Loucy (cell line): ENCODE measurements around the gene COPS3.

Experiments
- H2AFZ ChIP-seq: fragments of 200-600 bp; sonication (generic); 2 replicates; pipeline ENCODE4 v1.6.0; 2016; ENCODE audit warnings: antibody characterized with exemption, mild to moderate bottlenecking, low read length, moderate library complexity
- H3F3A ChIP-seq: fragments of 200-600 bp; 2 replicates; pipeline ENCODE4 v1.6.0; 2016; ENCODE audit warnings: antibody characterized with exemption, low read depth, mild to moderate bottlenecking
- H3K27me3 ChIP-seq: fragments of 200-600 bp; sonication (generic); 2 replicates; pipeline ENCODE4 v1.6.1; 2014; ENCODE audit warnings: low read length, mild to moderate bottlenecking; ENCODE audit not compliant: insufficient read depth, poor library complexity, severe bottlenecking
- H3K36me3 ChIP-seq: fragments of 200-600 bp; sonication (generic); 2 replicates; pipeline ENCODE4 v1.6.1; 2016; ENCODE audit warnings: low read length; ENCODE audit not compliant: insufficient read depth
- H3K4me1 ChIP-seq: fragments of 200-600 bp; sonication (generic); 2 replicates; pipeline ENCODE4 v1.5.1; 2014; ENCODE audit warnings: low read length, mild to moderate bottlenecking; ENCODE audit not compliant: insufficient read depth, poor library complexity, severe bottlenecking
- H3K4me2 ChIP-seq: fragments of 200-600 bp; sonication (generic); 2 replicates; pipeline ENCODE4 v1.6.0; 2014; ENCODE audit warnings: antibody characterized with exemption, low read length, low read depth, mild to moderate bottlenecking; ENCODE audit not compliant: poor library complexity, severe bottlenecking
- H3K4me3 ChIP-seq: fragments of 200-600 bp; sonication (generic); 2 replicates; pipeline ENCODE4 v1.5.1; 2014; ENCODE audit warnings: low read length, mild to moderate bottlenecking, mixed read lengths; ENCODE audit not compliant: poor library complexity, severe bottlenecking
- H3K79me2 ChIP-seq: fragments of 200-600 bp; sonication (generic); 2 replicates; pipeline ENCODE4 v1.6.1; 2014; ENCODE audit warnings: low read length; ENCODE audit not compliant: insufficient read depth
- H3K9ac ChIP-seq: fragments of 200-600 bp; sonication (generic); 2 replicates; pipeline ENCODE4 v1.6.0; 2014; ENCODE audit warnings: mild to moderate bottlenecking, low read depth, low read length, moderate library complexity; ENCODE audit not compliant: poor library complexity, severe bottlenecking
- H3K9me2 ChIP-seq: fragments of 200-600 bp; sonication (generic); replicated peaks from 2 replicates; pipeline ENCODE4 v1.6.1; 2016; ENCODE audit warnings: low read depth, low read length, mixed read lengths
- H3K9me3 ChIP-seq: fragments of 200-600 bp; sonication (generic); 2 replicates; pipeline ENCODE4 v1.6.1; 2014; ENCODE audit warnings: mild to moderate bottlenecking, antibody characterized with exemption, low read length, low read depth; ENCODE audit not compliant: insufficient read depth
- H4K20me1 ChIP-seq: fragments of 200-600 bp; sonication (generic); 2 replicates; pipeline ENCODE4 v1.6.0; 2014; ENCODE audit warnings: antibody characterized with exemption, low read length, mild to moderate bottlenecking; ENCODE audit not compliant: insufficient read depth, poor library complexity, severe bottlenecking
- CTCF ChIP-seq: fragments of 200-600 bp; sonication (generic); conservative IDR thresholded peaks from 2 replicates; pipeline ENCODE4 v1.5.1; 2014; ENCODE audit warnings: mild to moderate bottlenecking, antibody characterized with exemption, low read length
- EZH2phosphoT487 ChIP-seq: fragments of 200-600 bp; IDR thresholded peaks from 2 replicates; pipeline ENCODE4 v1.6.1; 2018; ENCODE audit warnings: antibody characterized with exemption, mild to moderate bottlenecking, moderate library complexity, borderline replicate concordance

The COPS3 gene

GRCh38 chr17:17322516-17323510 is 41.8 kb upstream of the COPS3 start:
- H3K4me2 ChIP-seq: no peak overlapping the region
- H3K27me3 ChIP-seq: no peaks in the 10 kb centered on the region
- no peak overlapping the region for H2AFZ ChIP-seq
- H3K9ac ChIP-seq: no peak overlapping the region
- no peaks in the 10 kb centered on the region for H3K79me2 ChIP-seq
- no peak for TF ChIP-seq CTCF
- TF ChIP-seq EZH2phosphoT487: no peak
- H3F3A ChIP-seq: no peaks in the 10 kb centered on the region
- no peaks in the 10 kb centered on the region for H4K20me1 ChIP-seq
- no peaks in the 10 kb centered on the region for H3K9me3 ChIP-seq
- H3K36me3 ChIP-seq: no peaks in the 10 kb centered on the region; the same call in 1 of the 2 replicates
- H3K4me3 ChIP-seq: no peak overlapping the region
- no peaks in the 10 kb centered on the region for H3K4me1 ChIP-seq
- no peaks in the 10 kb centered on the region for H3K9me2 ChIP-seq

- H3K27me3 ChIP-seq: no peaks in the 10 kb centered on the region
- no peaks in the 10 kb centered on the region for H4K20me1 ChIP-seq
- H3K36me3 ChIP-seq: no peaks in the 10 kb centered on the region; the same call in 1 of the 2 replicates
- H3K79me2 ChIP-seq: no peaks in the 10 kb centered on the region
- no peak overlapping the region for H3K4me2 ChIP-seq
- H3K9ac ChIP-seq: no peak overlapping the region
- H2AFZ ChIP-seq: no peak overlapping the region
- no peaks in the 10 kb centered on the region for H3K9me3 ChIP-seq
- TF ChIP-seq CTCF (no peak), EZH2phosphoT487 (no peak)
- H3F3A ChIP-seq: no peaks in the 10 kb centered on the region
- H3K4me3 ChIP-seq: no peak overlapping the region
- no peaks in the 10 kb centered on the region for H3K4me1 ChIP-seq
- no peaks in the 10 kb centered on the region for H3K9me2 ChIP-seq
These were observed 40.4 kb upstream of the COPS3 start for GRCh38 chr17:17321356-17322025.

GRCh38 chr17:17320911-17321220 is 39.8 kb upstream of the COPS3 start:
- no peak overlapping the region for H3K9ac ChIP-seq

More at GRCh38 chr17:17320911-17321220, 39.8 kb upstream of the COPS3 start:
- Histone ChIP-seq H3K79me2 (no peaks in the 10 kb centered on the region), H2AFZ (no peak overlapping the region), H3K4me1 (no peaks in the 10 kb centered on the region), H3K4me2 (no peak overlapping the region), H4K20me1 (no peaks in the 10 kb centered on the region), H3F3A (no peaks in the 10 kb centered on the region), H3K36me3 (no peaks in the 10 kb centered on the region; the same call in 1 of the 2 replicates), H3K27me3 (no peaks in the 10 kb centered on the region), H3K9me2 (no peaks in the 10 kb centered on the region), H3K4me3 (no peak overlapping the region), H3K9me3 (no peaks in the 10 kb centered on the region)
- TF ChIP-seq CTCF (no peak), EZH2phosphoT487 (no peak)
